ENCODE results near the gene CD99L2. TPM values are rescaled to one million over a fixed set of nuclear protein-coding genes. Genes with fewer than 3 reads are reported as not detected.

CD99L2 gene, protein sequence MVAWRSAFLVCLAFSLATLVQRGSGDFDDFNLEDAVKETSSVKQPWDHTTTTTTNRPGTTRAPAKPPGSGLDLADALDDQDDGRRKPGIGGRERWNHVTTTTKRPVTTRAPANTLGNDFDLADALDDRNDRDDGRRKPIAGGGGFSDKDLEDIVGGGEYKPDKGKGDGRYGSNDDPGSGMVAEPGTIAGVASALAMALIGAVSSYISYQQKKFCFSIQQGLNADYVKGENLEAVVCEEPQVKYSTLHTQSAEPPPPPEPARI
- 34.2 and 64.0 TPM in 2 replicates for total RNA-seq

DNA sequence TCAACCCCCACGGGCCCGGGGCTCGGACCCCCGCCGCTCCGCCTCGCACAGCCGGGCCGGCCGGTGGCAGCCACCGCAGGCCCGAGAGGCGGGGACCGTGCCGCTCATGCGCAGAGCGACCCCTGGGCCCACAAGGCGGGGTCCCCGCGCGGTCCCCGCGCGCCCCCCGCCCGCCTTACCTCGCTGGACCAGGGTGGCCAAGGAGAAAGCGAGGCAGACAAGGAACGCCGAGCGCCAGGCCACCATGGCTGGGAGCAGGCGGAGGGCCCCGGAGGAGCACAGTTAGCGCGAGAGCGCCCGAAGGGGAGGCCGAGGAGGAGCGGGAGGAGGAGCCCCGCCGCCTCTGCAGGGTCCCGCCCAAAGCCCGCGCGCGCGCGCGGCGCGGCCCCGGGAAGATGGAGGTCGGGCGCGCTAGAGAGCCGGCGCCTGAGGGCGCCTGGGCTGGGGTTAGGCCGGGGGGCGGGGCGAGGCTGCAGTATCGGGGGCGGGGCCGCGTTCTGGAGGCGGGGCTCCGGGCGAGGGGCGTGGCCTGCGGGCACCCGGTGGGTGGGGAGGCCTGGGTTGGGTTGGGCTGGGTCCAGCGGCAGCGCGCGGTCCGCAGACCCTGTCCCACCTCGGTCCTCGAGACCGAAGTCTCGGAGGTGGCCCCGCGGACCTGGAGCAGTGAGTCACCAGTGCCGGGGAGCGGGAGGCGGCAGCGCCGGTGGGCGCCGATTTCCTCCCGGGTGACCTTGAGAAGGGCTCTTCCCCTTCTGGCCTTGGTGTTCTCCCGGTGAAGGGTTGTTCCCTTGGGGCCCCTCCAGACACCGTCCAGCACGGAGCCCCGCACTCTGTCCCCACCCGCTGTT lies at the start of gene CD99L2:
TSS of gene CD99L2 (minus strand) at position 326 of the 848 bp plus-strand sequence. CDS start at position 246, 80 bp downstream.

Other genes starting within 250 kb of the CD99L2 start
- gene MTMR1, start 205.3 kb downstream of the CD99L2 start, total RNA-seq = 13.6 and 17.3 TPM in 2 replicates
- 14.7 and 25.6 TPM in 2 replicates for gene HMGB3, start 84.7 kb upstream of the CD99L2 start, total RNA-seq